HG03039 (cell line): ENCODE measurements around the gene APOBEC3C.
A peak's percentile ranks its signal among the peaks of the same experiment; 100 is the strongest.
"Not testable (repeated sequence)": the region's sequence is repeated elsewhere in the genome, so short reads cannot be mapped to it uniquely, and the experiment has no call there.

ENCODE experiments used
- ATAC-seq: cut with Tn5 transposase; IDR thresholded peaks from one replicate; pipeline ENCODE4 v1.9.1; 2021; ENCODE audit warnings: mild to moderate bottlenecking, moderate library complexity; ENCODE audit not compliant: unreplicated experiment

The APOBEC3C gene

DNA sequence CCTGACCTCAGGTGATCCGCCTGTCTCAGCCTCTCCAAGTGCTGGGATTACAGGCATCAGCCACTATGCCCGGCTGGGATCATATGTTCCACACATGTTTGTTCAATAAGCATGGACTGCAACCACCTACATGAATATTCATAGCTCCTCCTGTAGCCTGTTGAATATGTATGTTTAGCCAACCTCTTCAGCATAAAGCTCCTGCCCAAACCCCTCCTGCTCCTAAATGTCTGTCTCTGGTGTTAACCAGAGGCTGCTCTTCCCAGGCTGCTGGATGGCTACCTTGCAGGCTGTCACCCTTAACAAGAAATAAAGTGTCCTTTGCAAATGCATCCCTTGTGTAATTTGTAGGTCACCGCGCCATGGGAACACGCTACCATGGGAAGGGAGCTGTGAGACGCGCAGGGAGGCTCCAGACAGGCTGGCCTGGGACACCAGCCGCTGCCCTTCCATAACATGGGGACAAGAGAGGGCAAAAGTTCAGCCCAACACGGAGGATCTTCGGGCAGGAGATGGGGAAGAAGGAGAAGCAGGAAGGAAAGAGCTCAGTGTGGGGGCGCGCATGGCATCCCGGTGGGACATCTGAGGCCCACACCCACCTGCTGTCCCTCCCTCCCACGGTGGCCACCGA, 6.1 kb downstream of the APOBEC3C start:
- ATAC-seq: not testable (repeated sequence)

DNA sequence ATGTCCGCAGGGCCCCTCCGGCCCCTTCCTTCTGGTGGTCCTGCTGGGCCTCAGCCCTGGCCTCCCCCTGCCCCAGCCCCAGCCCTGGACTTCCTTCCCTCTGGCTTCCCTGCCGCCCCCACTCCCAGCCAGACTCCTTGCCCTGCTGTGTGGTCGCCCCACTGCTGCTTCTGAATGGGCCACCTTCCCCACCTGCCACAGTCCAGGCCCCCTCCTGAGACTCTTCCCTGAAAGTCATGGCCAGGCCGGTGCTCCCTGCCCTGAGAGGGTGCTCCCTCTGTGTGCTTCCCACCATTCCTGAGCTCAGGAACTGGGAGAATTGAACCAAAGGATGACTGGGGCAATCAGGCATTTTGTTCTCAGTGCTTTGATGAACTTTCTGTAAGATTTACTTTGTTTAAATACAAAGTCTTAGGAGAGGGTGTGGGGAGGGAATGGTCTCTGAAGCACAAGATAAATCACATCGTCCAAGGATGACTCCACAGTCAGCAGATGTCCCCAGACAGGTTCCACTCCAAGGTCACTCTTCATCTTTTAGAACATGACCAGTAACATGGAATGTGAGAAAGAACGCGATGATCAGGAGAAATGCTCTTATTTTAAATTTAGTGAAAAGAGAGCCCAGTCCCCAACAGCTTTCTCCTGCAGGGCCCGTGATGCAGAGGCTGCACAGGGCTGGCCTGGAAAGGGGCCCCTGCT, 7.6 kb downstream of the APOBEC3C start:
- ATAC-seq: no peak

DNA sequence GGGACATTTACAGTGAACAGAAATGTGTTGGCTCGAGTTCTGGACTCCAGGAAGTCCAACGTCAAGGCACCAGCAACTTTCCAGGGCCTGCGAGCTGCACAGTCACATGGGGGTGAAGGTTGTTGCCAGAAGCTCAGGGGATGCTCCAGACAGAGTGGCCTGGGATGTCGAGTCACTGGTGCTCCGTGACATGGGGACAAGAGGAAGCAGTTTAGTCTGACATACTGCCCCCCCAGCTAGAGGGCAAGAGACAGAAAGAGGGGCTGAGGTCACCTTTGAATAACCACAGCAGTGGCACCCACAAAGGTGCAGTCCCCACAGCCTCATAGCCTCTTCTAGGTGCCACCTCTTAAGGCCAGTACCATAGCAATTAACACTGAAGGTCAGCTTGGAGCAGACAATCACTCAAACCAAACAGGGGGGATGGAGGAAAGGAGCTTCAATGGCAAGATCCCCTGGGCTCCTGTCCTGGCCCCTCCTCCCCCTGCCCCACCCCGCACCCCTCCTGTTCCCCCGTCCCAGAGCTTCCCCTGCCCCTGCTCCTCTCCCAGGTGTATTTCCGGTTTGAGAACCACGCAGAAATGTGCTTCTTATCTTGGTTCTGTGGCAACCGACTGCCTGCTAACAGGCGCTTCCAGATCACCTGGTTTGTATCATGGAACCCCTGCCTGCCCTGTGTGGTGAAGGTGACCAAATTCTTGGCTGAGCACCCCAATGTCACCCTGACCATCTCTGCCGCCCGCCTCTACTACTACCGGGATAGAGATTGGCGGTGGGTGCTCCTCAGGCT, 10.7 kb downstream of the APOBEC3C start:
- no peak for ATAC-seq

DNA sequence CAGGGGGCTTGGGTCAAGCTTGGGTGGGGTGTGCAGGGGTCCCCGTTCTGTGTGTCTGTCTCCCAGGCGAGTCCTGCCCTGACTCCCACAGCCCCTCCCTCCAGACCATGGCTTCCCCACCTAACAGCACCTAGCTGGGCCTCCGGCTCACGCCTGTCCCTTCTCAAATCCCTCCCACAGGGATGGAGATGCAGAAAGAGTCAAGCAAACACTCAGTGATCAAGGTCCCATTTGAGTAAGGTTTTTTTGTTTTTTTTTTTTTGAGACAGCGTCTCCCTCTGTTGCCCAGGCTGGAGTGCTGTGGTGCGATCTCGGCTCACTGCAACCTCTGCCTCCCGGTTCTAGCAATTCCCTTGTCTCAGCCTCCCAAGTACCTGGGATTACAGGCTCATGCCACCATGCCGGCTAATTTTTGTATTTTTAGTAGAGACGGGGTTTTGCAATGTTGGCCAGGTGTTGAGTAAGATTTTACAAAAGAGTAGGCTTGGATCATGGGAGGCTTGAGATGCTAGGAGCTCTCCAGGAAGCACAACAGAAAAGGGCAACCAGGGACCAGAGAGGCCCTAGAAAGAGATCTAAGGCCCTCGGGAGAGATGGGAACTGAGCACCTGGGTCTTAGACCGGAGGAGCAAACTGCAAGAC, 12.6 kb downstream of the APOBEC3C start:
- ATAC-seq: no peak

DNA sequence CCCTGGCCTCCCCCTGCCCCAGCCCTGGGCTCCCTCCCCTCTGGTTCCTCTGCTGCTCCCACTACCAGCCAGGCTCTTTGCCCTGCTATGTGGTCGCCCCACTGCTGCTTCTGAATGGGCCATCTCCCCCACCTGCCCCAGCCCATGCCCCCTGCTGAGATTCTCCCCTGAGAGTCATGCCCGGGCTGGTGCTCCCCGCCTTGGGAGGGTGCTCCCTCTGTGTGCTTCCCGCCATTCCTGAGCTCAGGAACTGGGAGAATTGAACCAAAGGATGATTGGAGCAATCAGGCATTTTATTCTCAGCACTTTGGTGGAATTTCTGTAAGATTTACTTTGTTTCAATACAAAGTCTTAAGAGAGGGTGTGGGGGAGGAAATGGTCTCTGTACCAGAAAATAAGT, 13.7 kb downstream of the APOBEC3C start:
- ATAC-seq: no peak

DNA sequence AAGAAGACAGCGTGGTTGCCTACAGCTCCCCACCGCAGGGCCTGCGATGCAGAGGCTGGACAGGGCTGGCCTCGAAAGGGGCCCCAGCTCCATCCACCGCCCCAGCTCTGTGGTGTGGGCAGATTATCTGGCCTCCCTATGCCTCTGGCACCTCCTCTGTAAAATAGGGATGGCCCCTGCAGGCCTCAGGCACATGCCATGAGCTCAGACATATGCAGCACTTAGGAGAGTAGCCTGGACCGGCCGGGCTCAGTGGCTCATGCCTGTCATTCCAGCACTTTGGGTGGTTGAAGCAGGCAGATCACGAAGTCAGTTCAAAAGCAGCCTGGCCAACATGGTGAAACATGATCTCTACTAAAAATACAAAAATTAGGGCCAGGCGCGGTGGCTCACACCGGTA, 14.2 kb downstream of the APOBEC3C start:
- ATAC-seq: no peak

DNA sequence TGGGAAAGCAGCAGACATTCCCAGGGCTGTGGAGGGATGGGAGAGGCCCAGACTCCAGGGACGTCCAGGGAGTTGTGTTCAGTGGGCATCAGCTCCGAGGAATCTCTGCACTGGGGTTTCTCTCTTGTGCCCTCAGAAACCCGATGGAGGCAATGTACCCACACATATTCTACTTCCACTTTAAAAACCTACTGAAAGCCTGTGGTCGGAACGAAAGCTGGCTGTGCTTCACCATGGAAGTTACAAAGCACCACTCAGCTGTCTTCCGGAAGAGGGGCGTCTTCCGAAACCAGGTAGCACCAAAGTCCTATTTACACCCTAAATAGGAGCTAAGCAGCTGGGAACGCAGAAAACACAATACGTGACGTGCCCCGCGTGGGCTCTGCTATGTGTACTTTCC, 15.2 kb downstream of the APOBEC3C start:
- no peak for ATAC-seq

DNA sequence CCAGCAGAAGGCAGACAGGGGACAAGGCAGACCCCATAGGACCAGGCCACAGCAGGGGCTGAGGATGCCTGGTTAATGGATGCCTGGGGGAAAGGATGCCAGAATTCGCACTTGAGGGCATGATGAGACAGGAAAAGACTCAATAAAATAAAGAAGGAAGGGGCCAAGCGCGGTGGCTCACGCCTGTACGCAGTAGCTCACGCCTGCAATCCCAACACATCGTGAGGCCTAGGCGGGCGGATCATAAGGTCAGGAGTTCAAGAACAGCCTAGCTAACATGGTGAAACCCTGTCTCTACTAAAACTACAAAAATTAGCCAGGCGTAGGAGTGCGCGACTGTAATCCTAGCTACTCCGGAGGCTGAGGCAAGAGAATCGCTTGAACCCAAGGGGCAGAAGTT, 16.6 kb downstream of the APOBEC3C start:
- ATAC-seq: no peak

DNA sequence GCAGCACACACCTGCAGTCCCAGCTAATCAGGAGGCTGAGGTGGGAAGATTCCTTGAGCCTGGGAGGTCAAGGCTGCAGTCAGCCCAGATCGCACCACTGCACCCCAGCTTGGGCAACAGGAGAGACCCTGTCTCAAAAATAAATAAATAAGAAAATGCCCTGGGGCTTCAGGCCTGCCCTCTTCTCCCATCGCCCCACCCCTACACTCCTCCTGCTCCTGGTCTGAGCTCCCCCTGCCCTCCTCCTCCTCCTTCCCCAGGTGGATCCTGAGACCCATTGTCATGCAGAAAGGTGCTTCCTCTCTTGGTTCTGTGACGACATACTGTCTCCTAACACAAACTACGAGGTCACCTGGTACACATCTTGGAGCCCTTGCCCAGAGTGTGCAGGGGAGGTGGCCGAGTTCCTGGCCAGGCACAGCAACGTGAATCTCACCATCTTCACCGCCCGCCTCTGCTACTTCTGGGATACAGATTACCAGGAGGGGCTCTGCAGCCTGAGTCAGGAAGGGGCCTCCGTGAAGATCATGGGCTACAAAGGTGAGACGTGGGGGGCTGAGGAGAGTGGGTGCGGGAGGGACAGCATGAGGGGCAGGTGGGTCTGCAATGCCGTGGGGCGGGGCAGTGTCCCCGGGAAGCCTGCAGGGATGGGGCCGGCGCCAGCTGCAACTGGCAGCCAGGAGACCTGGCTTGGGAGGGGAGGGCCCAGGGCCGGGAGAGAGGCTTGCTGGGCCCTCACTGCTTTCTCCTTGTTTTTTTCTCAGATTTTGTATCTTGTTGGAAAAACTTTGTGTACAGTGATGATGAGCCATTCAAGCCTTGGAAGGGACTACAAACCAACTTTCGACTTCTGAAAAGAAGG, 17.6 kb downstream of the APOBEC3C start:
- ATAC-seq: not testable (repeated sequence)

DNA sequence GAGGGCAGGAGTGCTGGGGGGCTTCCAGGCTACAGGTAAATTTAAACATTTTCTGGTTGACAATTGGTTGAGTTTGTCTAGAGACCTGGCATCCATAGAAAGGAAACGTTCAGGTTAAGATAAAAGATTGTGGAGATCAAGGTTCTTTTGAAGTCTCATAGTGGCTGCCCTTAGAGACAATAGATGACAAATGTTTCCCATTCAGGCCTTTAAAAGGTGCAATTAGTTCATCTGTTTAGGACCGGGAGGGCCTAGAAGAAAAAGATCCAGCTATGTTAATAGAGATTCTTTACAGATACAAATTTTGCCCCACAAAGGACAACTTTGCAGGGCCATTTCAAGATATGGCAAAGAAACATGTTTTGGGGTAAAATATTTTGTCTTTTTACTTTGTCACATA, 23.0 kb downstream of the APOBEC3C start:
- ATAC-seq: not testable (repeated sequence)

DNA sequence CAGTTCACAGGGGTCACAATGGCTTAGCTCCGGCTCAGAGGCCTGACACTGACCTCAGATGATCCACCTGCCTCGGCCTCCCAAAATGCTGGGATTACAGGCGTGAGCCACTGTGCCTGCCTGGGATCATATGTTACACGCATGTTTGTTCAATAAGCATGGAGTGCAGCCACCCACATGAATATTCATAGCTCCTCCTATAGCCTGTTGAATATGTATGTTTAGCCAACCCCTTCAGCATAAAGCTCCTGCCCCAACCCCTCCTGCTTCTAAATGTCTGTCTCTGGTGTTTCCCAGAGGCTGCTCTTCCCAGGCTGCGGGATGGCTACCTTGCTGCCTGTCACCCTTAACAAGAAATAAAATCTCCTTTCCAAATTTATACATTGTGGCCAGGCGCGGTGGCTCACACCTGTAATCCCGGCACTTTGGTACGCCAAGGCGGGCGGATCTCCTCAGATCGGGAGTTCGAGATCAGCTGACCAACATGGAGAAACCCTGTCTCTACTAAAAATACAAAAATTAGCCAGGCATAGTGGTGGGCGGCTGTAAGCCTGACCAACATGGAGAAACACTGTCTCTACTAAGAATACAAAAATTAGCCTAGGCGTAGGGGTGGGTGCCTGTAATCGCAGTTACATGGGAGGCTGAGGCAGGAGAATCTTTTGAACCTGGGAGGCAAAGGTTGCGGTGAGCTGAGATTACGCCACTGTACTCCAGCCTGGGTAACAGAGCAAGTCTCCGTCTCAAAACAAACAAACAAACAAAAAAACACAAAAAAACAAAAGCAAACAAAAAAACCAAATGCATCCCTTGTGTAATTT, 25.5 kb downstream of the APOBEC3C start:
- ATAC-seq: no peak

DNA sequence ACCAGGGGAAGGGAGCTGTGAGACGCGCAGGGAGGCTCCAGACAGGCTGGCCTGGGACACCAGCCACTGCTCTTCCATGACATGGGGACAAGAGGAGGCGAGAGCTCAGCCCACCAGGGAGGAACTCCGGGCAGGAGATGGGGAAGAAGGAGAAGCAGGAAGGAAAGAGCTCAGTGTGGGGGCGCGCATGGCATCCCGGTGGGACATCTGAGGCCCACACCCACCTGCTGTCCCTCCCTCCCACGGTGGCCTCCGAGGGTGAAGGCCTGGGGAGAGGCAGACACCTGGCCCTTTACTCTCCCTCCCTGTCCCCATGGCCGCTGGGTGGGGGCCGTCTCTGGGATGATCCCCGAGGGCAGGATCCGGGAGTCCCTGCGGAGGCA, 26.1 kb downstream of the APOBEC3C start:
- ATAC-seq: not testable (repeated sequence)

DNA sequence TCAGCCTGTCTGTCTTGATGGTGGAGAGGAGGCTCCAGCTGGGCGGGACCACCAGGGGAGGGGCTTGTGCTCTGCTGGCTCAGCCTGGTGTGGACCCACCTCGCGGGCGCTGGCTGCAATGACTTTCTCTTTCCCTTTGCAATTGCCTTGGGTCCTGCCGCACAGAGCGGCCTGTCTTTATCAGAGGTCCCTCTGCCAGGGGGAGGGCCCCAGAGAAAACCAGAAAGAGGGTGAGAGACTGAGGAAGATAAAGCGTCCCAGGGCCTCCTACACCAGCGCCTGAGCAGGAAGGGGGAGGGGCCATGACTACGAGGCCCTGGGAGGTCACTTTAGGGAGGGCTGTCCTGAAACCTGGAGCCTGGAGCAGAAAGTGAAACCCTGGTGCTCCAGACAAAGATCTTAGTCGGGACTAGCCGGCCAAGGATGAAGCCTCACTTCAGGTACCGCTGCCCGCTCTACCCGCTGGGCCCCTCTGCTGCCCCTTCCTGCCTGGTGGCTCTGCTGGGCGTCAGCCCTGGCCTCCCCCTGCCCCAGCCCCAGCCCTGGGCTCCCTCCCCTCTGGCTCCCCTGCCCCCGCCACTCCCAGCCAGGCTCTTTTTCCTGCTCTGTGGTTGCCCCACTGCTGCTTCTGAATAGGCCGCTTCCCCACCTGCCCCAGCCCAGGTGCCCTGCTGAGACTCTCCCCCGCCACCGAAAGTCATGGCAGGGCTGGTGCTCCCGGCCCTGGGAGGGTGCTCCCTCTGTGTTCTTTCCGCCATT, 26.7 kb downstream of the APOBEC3C start, which contains the start of gene APOBEC3F:
Gene APOBEC3F, plus strand, starts transcription at position 327 of the 759 bp plus-strand sequence. Its CDS starts 97 bp downstream, at position 424.
- ATAC-seq: peak; percentile 62

DNA sequence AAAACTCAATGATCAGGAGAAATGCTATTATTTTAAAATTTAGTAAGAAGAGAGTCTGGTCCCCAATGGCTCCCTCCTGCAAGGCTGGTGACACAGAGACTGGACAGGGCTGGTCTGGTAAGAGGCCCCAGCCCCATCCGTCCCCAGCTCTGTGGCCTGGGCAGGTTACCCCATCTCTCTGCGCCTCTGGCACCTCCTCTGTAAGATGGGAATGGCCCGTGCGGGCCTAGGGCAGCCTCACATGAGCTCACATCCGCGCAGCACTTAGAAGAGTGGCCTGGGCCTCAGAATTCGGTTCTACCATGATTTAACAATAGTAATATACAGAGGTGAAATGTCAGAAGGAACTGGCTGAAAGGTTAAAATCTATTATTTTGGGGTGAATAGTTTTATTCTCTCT, 27.9 kb downstream of the APOBEC3C start:
- ATAC-seq: no peak

DNA sequence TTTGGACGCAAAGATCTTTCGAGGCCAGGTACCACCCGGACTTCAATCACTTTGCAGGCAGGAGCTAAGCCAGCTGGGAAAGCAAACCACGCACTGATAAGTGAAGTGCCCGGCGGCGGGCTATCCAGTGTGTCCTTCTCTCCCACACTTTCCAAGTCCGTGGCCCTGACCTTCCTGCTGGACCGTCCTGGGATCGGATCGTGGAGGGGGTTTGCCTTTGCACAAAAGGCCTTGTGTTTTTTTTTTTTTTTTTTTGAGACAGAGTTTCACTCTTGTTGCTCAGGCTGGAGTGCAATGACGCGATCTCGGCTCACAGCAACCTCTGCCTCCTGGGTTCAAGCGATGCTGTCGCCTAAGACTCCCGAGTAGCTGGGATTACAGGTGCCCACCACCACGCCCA, 29.0 kb downstream of the APOBEC3C start:
- not testable (repeated sequence) for ATAC-seq

DNA sequence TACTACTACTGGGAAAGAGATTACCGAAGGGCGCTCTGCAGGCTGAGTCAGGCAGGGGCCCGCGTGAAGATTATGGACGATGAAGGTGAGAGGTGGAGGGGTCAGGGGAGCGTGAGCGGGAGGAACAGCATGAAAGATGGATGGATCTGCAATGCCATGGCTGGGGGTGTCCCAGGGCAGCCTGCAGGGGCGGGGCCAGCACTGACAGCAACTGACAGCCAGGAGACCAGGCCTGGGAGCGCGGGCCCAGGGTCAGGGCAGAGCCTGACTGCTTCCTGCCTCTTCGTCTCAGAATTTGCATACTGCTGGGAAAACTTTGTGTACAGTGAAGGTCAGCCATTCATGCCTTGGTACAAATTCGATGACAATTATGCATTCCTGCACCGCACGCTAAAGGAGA, 31.1 kb downstream of the APOBEC3C start:
- ATAC-seq: not testable (repeated sequence)

DNA sequence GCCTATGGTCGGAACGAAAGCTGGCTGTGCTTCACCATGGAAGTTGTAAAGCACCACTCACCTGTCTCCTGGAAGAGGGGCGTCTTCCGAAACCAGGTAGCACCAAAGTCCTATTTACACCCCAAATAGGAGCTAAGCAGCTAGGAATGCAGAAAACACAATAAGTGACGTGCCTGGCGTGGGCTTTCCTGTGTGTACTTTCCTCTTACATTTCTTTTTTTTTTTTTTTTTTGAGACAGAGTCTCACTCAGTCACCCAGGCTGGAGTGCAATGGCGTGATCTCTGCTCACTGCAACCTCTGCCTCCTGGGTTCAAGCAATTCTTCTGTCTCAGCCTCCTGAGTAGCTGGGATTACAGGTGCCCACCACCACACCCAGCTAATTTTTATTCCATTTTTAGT, 35.4 kb downstream of the APOBEC3C start:
- not testable (repeated sequence) for ATAC-seq

DNA sequence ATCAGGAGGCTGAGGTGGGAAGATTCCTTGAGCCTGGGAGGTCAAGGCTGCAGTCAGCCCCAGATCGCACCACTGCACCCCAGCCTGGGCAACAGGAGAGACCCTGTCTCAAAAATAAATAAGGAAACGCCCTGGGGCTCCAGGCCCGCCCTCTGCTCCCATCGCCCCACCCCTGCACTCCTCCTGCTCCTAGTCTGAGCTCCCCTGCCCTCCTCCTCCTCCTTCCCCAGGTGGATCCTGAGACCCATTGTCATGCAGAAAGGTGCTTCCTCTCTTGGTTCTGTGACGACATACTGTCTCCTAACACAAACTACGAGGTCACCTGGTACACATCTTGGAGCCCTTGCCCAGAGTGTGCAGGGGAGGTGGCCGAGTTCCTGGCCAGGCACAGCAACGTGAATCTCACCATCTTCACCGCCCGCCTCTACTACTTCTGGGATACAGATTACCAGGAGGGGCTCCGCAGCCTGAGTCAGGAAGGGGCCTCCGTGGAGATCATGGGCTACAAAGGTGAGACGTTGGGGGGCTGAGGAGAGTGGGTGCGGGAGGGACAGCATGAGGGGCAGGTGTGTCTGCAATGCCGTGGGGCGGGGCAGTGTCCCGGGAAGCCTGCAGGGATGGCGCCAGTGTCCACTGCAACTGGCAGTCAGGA, 37.9 kb downstream of the APOBEC3C start:
- not testable (repeated sequence) for ATAC-seq
